Measurements from ENCODE around the gene CDC73. TPM values are rescaled to one million over a fixed set of nuclear protein-coding genes. Genes with fewer than 3 reads are reported as not detected.
"Not testable (repeated sequence)": the region's sequence is repeated elsewhere in the genome, so short reads cannot be mapped to it uniquely, and the experiment has no call there.

The CDC73 gene
- total and polyA plus RNA-seq, 4 donors = 5.8 to 20.6 (median 12.6) TPM

DNA sequence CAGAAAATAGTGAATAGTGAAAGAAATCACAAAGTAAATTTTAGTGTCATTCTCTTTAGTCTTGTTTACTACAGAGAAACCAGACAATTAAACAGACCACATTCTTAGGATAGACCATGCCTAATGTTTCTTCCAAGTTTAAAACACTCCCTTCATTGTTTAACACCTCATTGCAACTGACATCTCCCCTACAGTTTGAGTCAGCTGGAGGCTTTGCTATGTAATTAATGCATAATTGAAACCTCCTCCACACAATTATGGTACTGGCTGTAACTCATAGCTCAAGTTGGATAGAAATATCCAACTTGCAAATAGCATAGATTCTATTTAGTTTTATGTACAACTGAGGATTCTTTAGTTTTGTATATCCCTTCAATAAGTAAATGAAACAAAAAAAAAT lies 99.8 kb downstream of the CDC73 start:
- no peak overlapping the region for H3K9ac ChIP-seq (ENCODE audit: low read depth in 1 of 2, low read length in 2 of 2)
- no peaks in the 10 kb centered on the region for H3K4me1 ChIP-seq (ENCODE audit: control insufficient read depth in 4 of 4, insufficient read depth in 4 of 4, low read length in 3 of 4)
- no peaks in the 10 kb centered on the region for H3K27me3 ChIP-seq (ENCODE audit: control insufficient read depth in 4 of 4, insufficient read depth in 4 of 4, low read length in 3 of 4)
- TF ChIP-seq TAF1 (conservative IDR thresholded peaks at IDR 0.05) = no peak
- no peak for TF ChIP-seq EGR1 (IDR thresholded peaks at IDR 0.05; ENCODE audit: low read depth in 2 of 2)
- no peak for TF ChIP-seq YY1 (IDR thresholded peaks at IDR 0.05)
- TF ChIP-seq HNF4G (IDR thresholded peaks at IDR 0.05) = no peak
- TF ChIP-seq JUND (IDR thresholded peaks at IDR 0.05) = no peak
- no peak for DNase-seq (ENCODE audit: low spot score)
- no peak overlapping the region for H3K27ac ChIP-seq (ENCODE audit: low read depth in 1 of 2, low read length in 2 of 2)
- no peaks in the 10 kb centered on the region for H3K9me3 ChIP-seq (ENCODE audit: control insufficient read depth in 4 of 4, low read length in 3 of 4)
- H3K36me3 ChIP-seq (ENCODE audit: control insufficient read depth in 4 of 4, insufficient read depth in 3 of 4, low read depth in 1 of 4, low read length in 3 of 4) = peaks cover 0 to 10% (median under 1%) of the 10 kb centered on the region in 4 donors
- H3K4me3 ChIP-seq (ENCODE audit: low read depth in 1 of 3, low read length in 3 of 3) = no peak overlapping the region

DNA sequence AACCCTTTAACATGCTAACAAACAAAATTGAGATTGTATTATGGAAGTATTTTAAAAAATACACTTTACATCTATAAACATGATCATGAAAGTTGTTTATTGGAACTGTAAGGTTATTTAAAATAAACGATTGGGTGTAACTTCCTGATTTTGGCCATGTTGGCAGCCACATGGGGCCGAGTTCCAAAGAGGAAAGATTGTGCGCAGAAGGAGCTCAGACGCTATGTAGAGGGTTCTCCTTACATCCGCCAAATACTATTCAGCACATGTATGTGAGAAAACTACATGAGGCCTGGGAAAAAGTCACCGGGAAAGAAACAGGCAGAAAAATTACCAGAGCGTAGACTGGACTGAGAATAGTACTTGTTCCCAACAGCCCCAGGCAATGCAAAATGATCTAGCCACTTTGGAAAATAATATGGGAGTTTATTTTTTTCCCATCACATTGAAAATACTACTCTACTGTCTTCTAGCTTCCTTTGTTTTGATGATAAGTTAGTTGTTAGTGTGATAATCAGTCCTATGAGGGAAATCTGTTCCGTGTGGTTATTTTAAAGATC lies 100.3 kb downstream of the CDC73 start:
- WGBS = 87% methylated on average over 8 of the region's 8 CpGs
- H3K4me3 ChIP-seq (ENCODE audit: low read depth in 1 of 3, low read length in 3 of 3) = no peak overlapping the region
- TF ChIP-seq NR2F2 (IDR thresholded peaks at IDR 0.05) = no peak
- no peak for TF ChIP-seq FOXA1 (IDR thresholded peaks at IDR 0.05)
- no peak for TF ChIP-seq EGR1 (IDR thresholded peaks at IDR 0.05; ENCODE audit: low read depth in 2 of 2)
- no peak for TF ChIP-seq FOXA2 (IDR thresholded peaks at IDR 0.05)
- TF ChIP-seq, protein P1, sequence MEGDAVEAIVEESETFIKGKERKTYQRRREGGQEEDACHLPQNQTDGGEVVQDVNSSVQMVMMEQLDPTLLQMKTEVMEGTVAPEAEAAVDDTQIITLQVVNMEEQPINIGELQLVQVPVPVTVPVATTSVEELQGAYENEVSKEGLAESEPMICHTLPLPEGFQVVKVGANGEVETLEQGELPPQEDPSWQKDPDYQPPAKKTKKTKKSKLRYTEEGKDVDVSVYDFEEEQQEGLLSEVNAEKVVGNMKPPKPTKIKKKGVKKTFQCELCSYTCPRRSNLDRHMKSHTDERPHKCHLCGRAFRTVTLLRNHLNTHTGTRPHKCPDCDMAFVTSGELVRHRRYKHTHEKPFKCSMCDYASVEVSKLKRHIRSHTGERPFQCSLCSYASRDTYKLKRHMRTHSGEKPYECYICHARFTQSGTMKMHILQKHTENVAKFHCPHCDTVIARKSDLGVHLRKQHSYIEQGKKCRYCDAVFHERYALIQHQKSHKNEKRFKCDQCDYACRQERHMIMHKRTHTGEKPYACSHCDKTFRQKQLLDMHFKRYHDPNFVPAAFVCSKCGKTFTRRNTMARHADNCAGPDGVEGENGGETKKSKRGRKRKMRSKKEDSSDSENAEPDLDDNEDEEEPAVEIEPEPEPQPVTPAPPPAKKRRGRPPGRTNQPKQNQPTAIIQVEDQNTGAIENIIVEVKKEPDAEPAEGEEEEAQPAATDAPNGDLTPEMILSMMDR (IDR thresholded peaks at IDR 0.05; ENCODE audit: low read depth, low read length, missing input control) = no peak
- TF ChIP-seq HNF4G (IDR thresholded peaks at IDR 0.05) = no peak
- no peak for TF ChIP-seq RXRA (IDR thresholded peaks at IDR 0.05)
- no peak for TF ChIP-seq RAD21 (IDR thresholded peaks at IDR 0.05)
- TF ChIP-seq, protein P2, sequence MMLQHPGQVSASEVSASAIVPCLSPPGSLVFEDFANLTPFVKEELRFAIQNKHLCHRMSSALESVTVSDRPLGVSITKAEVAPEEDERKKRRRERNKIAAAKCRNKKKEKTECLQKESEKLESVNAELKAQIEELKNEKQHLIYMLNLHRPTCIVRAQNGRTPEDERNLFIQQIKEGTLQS (IDR thresholded peaks at IDR 0.05) = no peak
- H3K9ac ChIP-seq (ENCODE audit: low read depth in 1 of 2, low read length in 2 of 2) = no peak overlapping the region
- H3K4me1 ChIP-seq (ENCODE audit: control insufficient read depth in 4 of 4, insufficient read depth in 4 of 4, low read length in 3 of 4) = no peaks in the 10 kb centered on the region
- DNase-seq (ENCODE audit: low spot score) = no peak
- no peaks in the 10 kb centered on the region for H3K27me3 ChIP-seq (ENCODE audit: control insufficient read depth in 4 of 4, insufficient read depth in 4 of 4, low read length in 3 of 4)
- H3K9me3 ChIP-seq (ENCODE audit: control insufficient read depth in 4 of 4, low read length in 3 of 4) = no peaks in the 10 kb centered on the region
- H3K36me3 ChIP-seq (ENCODE audit: control insufficient read depth in 4 of 4, insufficient read depth in 3 of 4, low read depth in 1 of 4, low read length in 3 of 4) = peaks cover 0 to 8% (median 0%) of the 10 kb centered on the region in 4 donors
- H3K27ac ChIP-seq (ENCODE audit: low read depth in 1 of 2, low read length in 2 of 2) = no peak overlapping the region

DNA sequence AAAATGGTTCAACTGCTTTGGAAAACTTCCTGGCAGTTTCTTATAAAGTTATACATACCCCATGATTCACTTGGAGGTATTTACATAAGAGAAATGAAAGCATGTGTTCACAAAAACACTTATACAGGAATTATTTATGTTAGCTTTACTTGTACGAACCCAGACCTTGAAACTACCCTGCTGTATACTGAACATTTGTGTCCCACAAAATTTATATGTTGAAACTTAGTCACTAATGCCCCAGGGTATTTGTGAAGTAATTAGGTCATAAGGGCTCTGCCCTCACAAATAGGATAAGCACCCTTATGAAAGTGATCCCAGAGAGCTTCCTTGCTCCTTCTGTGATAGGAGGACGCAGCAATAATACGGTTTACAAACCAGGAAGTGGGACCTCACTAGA lies 107.3 kb downstream of the CDC73 start:
- no peaks in the 10 kb centered on the region for H3K4me1 ChIP-seq (ENCODE audit: control insufficient read depth in 4 of 4, insufficient read depth in 4 of 4, low read length in 3 of 4)
- no peak for DNase-seq (ENCODE audit: low spot score)
- no peak for TF ChIP-seq EGR1 (IDR thresholded peaks at IDR 0.05; ENCODE audit: low read depth in 2 of 2)
- TF ChIP-seq JUND (IDR thresholded peaks at IDR 0.05) = no peak
- TF ChIP-seq, protein P3, sequence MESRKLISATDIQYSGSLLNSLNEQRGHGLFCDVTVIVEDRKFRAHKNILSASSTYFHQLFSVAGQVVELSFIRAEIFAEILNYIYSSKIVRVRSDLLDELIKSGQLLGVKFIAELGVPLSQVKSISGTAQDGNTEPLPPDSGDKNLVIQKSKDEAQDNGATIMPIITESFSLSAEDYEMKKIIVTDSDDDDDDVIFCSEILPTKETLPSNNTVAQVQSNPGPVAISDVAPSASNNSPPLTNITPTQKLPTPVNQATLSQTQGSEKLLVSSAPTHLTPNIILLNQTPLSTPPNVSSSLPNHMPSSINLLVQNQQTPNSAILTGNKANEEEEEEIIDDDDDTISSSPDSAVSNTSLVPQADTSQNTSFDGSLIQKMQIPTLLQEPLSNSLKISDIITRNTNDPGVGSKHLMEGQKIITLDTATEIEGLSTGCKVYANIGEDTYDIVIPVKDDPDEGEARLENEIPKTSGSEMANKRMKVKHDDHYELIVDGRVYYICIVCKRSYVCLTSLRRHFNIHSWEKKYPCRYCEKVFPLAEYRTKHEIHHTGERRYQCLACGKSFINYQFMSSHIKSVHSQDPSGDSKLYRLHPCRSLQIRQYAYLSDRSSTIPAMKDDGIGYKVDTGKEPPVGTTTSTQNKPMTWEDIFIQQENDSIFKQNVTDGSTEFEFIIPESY (IDR thresholded peaks at IDR 0.05) = no peak
- TF ChIP-seq, protein P4, sequence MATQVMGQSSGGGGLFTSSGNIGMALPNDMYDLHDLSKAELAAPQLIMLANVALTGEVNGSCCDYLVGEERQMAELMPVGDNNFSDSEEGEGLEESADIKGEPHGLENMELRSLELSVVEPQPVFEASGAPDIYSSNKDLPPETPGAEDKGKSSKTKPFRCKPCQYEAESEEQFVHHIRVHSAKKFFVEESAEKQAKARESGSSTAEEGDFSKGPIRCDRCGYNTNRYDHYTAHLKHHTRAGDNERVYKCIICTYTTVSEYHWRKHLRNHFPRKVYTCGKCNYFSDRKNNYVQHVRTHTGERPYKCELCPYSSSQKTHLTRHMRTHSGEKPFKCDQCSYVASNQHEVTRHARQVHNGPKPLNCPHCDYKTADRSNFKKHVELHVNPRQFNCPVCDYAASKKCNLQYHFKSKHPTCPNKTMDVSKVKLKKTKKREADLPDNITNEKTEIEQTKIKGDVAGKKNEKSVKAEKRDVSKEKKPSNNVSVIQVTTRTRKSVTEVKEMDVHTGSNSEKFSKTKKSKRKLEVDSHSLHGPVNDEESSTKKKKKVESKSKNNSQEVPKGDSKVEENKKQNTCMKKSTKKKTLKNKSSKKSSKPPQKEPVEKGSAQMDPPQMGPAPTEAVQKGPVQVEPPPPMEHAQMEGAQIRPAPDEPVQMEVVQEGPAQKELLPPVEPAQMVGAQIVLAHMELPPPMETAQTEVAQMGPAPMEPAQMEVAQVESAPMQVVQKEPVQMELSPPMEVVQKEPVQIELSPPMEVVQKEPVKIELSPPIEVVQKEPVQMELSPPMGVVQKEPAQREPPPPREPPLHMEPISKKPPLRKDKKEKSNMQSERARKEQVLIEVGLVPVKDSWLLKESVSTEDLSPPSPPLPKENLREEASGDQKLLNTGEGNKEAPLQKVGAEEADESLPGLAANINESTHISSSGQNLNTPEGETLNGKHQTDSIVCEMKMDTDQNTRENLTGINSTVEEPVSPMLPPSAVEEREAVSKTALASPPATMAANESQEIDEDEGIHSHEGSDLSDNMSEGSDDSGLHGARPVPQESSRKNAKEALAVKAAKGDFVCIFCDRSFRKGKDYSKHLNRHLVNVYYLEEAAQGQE (IDR thresholded peaks at IDR 0.05) = no peak
- TF ChIP-seq SP1 (IDR thresholded peaks at IDR 0.05) = no peak
- no peak for TF ChIP-seq GABPA (IDR thresholded peaks at IDR 0.05 in 1 of 2, conservative IDR thresholded peaks at IDR 0.05 in 1 of 2)
- no peak for TF ChIP-seq RXRA (IDR thresholded peaks at IDR 0.05)
- no peak for TF ChIP-seq FOXA1 (IDR thresholded peaks at IDR 0.05)
- TF ChIP-seq YY1 (IDR thresholded peaks at IDR 0.05) = no peak
- no peak for TF ChIP-seq HNF4G (IDR thresholded peaks at IDR 0.05)
- no peak for TF ChIP-seq NR2F2 (IDR thresholded peaks at IDR 0.05)
- H3K36me3 ChIP-seq (ENCODE audit: control insufficient read depth in 4 of 4, insufficient read depth in 3 of 4, low read depth in 1 of 4, low read length in 3 of 4) = peaks cover 0 to 4% (median 3%) of the 10 kb centered on the region in 4 donors
- H3K4me3 ChIP-seq (ENCODE audit: low read depth in 1 of 3, low read length in 3 of 3) = no peak overlapping the region
- no peak overlapping the region for H3K9ac ChIP-seq (ENCODE audit: low read depth in 1 of 2, low read length in 2 of 2)
- WGBS = 86% methylated on average over 3 of the region's 3 CpGs
- H3K9me3 ChIP-seq (ENCODE audit: control insufficient read depth in 4 of 4, low read length in 3 of 4) = no peaks in the 10 kb centered on the region
- no peak overlapping the region for H3K27ac ChIP-seq (ENCODE audit: low read depth in 1 of 2, low read length in 2 of 2)
- H3K27me3 ChIP-seq (ENCODE audit: control insufficient read depth in 4 of 4, insufficient read depth in 4 of 4, low read length in 3 of 4) = no peaks in the 10 kb centered on the region

DNA sequence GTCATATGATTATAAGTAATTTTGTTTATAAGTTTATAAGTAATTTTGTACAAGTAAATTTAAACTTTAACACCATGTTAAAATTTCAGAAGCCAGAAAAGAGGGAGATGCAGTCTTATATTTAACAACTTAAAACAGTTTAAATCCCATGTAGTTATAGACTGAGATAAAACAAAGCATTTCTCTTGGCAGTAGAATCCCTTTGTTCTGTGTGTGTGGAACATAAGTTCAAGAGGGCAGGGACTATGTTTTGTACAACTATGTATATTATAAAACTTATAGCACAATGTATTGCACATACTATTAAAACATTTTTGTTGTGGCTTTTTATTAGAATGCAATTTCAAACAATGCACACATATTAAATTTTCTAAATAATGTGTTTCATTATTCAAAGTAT lies 109.3 kb downstream of the CDC73 start:
- not testable (repeated sequence) for H3K4me3 ChIP-seq (ENCODE audit: low read depth in 1 of 3, low read length in 3 of 3); H3K9ac ChIP-seq (ENCODE audit: low read depth in 1 of 2, low read length in 2 of 2); H3K27ac ChIP-seq (ENCODE audit: low read depth in 1 of 2, low read length in 2 of 2); H3K4me1 ChIP-seq (ENCODE audit: control insufficient read depth in 4 of 4, insufficient read depth in 4 of 4, low read length in 3 of 4); H3K27me3 ChIP-seq (ENCODE audit: control insufficient read depth in 4 of 4, insufficient read depth in 4 of 4, low read length in 3 of 4); H3K9me3 ChIP-seq (ENCODE audit: control insufficient read depth in 4 of 4, low read length in 3 of 4); H3K36me3 ChIP-seq (ENCODE audit: control insufficient read depth in 4 of 4, insufficient read depth in 3 of 4, low read depth in 1 of 4, low read length in 3 of 4); DNase-seq (ENCODE audit: low spot score)
